ENCODE measurements around the gene SLC24A3.
A peak's percentile ranks its signal among the peaks of the same experiment; 100 is the strongest.

Gene SLC24A3

DNA sequence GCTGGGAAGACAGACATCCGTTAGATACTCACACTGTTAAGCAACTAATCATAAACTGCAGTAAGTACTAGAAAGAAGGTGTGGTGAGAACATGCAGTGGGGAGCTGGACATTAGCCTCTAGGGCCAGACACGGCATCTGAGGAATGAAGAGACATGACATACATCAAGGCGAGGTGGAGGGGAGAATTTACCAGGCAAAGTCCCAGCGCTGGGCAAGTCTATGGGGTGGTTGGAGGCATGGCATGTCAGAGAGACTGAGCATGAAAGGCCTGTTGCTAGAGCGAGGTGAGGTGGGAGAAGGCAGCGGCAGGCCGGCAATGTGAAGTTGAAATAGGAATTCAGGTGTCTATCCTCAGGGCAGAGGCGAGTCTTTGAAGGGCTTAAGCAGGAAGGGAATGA lies 31.8 kb downstream of the SLC24A3 start:
- DNase-seq, result no peak

DNA sequence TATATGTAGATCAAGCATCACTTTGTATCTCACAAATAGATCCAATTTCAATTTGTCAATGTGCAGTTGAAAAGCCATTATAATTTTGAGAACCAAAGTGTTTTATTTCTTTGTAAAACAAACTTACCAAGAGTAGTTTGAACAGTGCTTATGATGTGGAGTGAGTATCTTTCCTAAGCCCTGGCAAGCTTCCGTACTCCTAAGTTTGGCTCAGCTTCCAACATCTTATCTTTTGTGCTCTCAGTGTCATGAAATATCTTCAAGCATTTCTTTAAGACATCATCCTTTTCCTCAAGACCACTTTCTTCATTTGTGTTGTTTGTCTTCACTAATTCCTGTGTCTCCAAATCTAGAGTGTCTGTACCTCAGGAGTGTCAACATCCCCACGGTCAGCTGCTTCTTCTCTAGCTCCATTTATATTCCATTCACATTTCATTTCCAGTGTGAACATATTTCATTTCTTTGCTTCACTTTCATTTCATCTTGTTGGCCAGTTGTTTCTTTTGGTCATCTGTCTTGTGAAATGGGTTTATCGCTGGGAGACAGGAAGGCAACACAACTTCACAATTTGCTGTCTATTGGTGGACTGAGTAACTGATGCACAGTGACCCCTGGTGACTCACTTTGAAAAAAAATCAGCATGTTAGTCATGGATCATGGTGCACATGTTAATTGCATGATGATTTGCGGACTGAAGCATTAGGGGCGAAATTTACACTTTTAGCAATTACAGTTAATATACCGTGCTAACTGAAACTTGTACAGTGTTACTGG lies 36.9 kb downstream of the SLC24A3 start:
- peak; percentile 27 for DNase-seq

DNA sequence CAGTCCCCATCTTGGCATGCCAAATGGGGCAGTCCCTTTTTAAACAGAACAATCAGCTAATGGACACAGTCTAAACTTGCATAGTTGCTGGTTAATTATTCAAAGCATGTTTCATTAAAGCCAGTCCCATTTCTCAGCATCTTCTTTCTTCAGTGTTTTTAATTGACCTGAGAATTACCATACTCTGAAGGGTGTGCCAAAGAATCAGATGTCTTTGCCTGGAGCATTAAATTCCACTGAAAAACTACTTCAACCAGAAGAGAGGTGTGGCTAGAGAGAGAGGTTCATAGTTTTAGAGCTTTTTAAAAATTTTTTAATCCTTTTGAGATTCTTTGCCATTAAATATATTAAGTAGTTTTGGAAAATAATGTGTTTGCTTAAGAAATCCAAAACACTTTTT lies 37.9 kb downstream of the SLC24A3 start:
- DNase-seq, result no peak

DNA sequence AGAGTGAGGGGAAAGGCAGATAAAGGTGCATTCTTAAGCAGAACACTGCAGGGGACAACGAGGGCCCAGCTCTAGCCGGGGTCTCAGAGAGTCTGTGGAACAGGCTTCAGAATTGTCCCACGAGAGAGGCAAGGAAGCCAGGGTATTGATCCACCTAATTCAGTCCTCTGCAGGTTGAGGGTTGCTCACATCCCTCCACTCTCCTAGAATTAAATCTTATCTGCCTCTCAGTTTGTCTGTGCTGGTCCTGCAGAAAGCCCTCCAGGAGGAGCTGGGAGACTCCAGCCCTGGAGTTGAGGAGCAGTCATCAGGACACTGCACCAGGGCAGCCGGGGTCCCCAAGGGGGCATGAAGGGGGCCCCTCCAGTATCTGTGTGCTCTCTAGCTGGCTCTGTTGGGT lies 39.1 kb downstream of the SLC24A3 start:
- DNase-seq, result no peak

DNA sequence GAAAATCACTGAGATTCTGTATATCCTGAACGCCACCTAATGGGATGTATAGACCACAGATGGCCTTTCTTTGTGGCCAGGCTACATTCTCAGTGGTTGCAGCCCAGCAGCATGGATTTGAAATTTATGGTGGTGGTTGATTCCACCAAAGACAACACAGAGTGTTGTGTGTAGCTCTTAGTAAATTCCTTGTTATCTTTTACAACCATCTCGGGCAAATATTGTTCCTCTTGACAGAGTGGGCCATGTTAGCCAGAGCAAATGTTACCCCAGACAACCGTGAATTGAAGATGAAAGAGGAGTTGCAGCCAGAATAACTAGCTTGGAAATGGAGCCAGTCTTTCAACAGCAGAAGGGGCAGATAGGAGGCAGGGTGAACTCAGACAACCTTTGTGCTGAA lies 39.5 kb downstream of the SLC24A3 start:
- DNase-seq, result no peak

DNA sequence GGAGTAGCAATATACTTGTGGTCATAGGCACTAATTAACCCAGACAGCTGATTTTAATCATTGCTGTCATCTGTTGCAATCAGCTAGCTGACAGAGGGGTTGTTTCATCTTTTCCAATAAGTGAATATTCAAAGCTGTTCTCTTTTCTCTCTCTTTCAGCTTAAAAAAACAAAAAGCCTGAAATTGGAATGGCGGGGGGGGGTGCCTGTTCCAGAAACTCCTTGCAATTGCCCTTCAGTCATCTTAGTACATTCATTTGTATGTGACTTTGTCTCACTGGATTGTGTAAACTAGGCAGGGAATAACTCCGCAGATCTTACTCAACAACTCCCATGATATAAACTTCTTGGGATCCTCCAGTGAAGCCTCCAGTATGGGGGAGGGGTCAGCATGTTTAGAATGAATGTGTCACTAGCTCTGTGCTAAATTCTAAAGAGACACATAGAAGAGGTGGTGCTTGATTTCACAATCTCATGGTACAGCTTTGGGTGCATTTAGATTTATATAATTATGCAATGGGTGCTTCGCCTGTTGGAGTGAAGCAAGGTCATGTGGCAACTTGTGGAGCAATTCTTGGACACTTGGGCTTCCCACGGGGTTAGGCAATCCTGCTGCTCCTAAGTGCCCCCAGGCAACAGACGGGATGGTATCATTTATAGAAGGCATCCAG lies 40.1 kb downstream of the SLC24A3 start:
- DNase-seq, result no peak

DNA sequence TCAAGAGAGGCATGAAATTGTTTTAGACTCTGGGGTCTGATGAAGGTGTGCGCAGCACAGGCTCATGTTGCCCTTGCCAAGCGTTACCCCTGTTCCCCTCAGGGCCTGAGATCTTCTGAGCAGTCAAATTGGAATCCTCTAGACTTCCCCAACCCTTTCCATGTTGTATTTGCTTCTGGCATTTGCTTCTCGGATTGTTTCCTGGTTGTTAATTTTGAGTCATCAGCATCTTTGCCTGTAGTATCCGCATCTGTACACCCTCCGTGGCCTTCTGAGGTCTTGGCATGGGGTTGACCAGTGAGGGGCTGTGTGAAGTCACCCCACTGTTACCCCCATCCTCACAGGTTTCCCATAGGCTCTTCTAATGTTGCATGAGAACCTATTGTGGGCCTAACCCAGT lies 40.9 kb downstream of the SLC24A3 start:
- no peak for DNase-seq

DNA sequence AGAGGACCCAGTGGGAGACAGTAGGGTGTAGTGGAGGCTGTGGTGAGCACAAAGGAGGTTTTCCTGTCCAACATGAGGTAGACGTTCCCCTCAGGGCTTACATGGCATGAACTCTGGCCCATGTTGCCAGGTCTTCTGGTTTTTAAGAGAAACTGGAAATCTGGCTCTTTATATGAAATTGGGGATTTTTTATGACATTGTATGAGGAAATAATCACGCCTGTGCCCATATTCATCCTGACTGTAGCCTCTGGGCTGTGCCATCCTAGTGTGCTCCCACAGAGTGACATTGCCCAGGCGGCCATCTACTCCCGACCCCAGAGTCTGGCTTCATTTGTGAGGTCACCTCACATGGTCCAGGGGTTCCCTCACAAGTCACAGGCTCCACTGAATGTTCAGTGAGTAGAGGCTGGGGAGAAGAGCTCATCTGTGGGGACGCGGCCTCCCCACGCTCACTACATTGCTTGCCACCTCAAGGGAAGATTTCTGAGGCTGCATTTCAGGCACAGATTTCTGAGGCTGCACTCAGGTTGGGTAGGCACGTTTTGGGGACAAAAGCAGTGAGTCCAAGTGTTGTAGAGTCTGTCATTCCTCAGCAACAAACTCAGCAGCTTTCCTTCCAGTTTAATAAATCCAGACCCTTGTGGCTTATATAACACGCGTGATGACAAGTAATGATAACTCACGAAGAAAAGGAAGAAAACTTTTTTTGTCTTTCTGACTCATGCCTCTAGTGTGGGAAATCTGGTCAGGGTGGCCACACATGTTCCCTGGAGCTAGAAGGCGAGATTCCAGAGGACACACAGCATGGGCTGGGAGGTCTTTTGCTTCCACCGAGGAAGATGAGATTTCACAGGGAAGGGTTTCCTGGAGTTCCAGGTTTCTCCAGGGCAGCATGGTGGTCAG lies 41.7 kb downstream of the SLC24A3 start:
- DNase-seq, result no peak

DNA sequence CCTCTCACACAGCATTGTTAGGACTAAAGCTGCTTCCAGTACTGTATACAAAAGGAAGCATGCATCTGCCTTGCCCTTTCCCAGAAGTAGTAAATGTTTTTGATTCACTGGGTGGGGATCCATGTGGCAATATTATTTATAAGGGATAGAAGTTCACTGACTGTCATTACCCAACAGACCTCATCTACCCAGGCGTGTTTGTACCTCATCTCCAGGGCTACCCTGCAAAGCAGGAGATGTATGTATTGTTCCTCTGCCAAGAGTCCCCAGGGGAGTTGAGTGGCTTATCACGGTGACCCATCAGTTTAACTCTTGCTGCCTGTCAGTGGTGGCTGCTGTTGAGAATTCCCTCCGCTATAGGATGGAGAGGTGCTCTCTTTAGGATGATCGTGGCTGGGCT lies 42.5 kb downstream of the SLC24A3 start:
- DNase-seq, result no peak

DNA sequence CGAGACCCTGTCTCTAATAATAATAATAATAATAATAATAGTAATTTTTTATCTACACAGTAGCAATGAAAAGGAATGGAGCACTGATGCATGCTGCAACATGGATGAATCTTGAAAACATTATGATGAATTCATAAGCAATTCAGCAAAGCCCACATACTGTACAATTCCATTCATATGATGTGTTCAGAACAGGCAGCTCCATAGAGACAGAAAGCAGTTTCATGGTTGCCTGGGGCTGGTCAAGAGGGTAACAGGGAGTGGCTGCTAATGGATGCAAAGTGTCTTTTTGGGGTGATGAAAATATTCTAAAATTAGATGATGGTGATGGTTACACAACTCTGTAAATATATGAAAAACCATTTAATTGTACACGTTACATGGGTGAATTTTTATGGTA lies 43.6 kb downstream of the SLC24A3 start:
- DNase-seq, result no peak

DNA sequence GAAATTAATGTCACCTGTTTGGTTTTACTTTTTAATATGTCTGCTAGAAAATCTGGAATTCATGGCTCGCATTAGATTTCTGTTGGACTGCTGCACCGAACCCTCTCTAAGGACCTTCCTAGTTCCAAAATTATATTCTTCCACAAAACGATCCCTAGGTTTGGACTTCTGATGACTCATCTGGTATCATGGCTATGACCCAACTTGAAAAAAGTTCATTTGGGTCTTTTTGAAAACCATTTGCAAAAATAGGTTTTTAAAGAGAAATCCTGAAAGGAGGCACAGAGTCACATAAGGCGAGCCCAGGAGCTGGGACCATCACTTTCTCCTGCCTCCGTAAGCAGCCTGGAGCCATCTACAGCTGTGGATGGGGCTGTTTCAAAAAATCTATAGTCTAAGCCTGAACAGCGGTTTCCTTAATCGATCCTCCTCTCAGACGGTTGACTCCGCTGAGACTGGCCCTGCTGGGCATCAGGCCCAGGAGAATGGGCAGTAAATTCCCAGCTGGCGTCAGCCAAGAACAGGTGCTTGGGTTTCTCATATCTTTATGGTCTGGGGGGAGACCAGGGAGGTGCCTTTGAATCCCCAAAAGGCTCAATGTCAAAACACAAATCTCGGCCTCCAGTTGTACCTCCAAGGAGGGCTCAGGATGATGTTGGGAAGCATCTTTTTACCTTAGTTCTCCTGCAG lies 44.6 kb downstream of the SLC24A3 start:
- no peak for DNase-seq

DNA sequence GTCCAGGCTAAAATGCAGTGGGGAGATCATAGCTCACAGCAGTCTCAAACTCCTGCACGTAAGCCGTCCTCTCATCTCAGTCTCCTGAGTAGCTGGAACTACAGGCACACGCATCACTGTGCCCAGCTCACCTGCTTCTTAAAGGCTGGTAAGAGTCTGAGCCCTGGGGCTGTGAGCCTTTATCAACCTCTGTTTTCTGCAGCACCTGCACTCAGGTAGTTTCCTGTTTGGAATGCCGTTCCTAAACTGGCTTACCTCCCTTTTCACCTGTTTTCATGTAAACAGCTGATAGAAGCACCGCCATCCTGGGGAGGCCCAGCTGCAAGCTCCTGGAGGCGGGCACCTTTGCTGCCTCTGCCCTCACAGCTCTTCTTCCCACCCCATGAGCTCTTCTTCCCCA lies 45.4 kb downstream of the SLC24A3 start:
- peak; percentile 21 for DNase-seq

DNA sequence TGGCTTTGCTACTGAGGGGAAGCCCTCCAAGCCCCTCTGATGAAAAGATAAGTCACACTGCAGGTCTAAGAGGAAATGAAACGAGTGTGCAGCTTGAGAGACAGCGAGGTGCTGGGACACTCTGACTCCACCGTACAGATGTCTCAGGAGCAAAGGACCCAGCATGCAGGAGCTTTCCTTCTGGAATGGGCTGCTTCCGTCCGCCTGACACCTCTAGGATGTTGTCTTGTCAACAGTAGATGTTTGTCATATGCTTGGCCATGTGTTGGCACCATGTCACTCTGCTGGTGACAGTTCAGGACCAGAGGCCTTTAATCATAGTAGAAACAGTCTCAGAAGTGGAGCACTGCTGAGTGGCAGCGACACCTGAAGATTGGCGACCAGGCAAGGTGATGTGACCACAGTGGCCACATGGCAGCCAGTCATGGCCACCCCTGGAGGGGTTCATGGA lies 46.7 kb downstream of the SLC24A3 start:
- DNase-seq, result no peak

DNA sequence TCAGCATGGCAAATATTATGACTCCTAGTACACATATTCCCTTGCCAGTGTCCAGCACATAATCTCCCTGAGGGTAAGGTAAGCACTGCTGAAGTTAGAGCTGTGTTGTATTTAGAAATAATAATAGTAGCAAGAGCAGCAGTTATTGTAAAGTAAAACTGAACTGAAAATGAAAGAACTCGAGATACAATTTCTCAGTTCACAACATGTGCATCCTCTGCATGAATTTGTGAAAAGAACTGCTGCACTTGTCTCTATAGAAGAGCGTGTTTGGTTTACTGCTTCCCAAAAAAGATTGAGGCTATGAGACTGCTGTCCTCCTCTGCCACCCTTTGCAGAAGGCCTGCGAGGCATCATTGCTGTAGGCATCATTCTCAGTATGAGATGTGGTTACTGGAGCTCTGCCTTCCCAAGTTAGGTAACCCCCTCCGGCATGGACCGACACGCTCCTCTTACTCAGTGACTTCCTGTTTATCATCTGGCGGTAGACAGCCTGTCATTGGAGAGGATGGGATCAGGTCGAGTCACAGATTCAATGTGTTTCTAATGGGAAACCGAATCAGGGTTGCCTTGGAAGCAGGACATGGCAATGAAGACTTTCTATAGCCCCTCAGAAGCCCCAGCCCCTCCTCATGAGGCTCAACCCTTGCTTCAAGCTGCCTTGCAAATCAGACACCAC lies 48.1 kb downstream of the SLC24A3 start:
- DNase-seq, result no peak

DNA sequence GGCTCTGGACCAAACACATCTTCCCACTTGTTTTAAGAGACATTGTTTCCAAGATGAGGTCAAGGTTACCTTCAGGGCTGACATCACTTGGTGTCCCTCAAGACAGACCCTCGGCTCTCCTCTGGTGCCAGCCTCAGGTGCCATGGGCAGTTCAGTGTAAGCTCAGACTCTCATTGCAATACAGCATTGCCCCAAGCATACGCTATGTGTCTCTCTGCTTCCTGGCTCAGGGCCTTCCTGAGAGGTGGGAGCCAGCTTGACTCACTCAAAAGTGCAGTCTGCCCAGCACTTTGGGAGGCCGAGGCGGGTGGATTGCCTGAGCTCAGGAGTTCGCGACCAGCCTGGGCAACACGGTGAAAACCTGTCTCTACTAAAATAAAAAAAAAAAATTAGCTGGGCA lies 51.7 kb downstream of the SLC24A3 start:
- DNase-seq, result no peak

DNA sequence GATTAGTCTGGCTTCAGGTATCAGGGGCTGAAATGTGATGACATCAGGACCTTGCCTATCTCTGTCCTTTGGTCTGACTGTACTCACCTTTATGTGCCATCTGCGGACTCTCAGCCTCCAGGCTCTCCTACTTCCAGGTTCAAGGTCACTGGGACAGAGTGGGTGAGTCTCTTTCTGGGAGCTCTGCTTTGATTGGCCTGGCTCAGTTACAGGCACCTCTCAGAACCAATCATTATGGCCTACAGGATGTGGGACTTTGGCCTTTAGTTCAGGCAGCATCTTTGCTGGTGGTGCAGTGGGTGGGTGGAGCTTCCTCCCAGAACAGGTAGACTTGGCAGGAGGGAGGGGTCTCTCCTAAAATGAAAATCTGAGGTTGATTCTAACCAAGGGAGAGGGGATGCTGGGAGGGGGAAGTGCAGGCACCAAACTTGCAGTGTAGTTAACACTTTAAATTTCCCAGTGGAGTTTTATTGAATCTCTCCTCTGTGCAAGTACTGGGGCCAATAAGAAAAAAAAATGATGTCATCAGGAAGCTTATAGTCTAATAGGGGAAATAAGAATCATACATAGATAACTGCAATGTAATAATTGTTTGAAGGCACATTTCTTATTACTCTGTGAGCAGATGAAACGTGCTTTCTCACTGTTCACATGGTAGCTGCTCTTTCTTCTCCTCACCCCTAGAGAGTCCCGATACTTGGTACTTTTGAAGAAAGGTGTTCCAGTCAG lies 53.4 kb downstream of the SLC24A3 start:
- no peak for DNase-seq

DNA sequence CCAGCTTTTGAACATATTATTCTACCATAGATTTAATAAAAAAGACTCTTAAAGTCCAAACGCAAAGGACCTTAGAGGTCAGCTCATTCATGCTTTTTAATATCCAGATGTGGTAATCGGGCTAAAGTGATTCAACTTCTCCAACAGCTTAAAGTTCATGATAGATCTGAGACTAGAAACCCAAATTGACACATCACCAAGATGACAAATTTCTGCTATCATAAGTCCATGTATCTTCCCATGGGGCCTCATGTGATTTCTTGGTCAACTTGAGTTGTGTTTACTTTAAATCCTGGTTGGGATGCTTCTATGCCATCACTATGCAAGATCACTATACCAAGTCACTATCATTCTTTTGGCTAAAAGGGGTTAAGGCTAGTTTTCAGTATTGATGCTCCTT lies 56.0 kb downstream of the SLC24A3 start:
- no peak for DNase-seq

DNA sequence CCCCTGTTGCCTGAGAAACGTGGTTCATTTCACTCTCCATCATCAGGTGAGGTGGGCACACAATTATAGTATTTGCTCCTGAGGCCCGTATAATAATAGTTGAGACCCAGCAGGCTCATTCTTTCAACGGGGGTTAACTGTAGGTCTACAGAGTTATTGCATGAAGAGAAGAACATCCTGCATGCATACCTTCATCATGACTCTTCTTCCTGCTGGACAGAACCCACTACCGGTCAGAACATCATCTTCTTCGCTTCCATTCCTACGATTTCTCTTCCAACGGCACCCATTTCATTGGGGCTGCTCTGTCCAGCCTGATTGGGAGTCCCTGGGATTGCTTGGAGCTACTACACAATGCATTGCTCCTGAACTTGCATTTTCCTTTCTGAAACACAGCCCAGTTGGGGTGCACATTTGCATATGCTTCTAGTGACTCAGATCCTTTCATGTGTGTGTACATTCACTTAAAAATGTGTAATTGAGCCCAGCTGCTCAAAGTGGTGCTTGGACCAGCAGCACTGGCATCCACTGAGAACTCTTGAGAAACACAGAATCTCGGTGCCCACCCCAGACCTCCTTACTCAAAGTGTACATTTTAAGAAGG lies 57.4 kb downstream of the SLC24A3 start:
- no peak for DNase-seq

DNA sequence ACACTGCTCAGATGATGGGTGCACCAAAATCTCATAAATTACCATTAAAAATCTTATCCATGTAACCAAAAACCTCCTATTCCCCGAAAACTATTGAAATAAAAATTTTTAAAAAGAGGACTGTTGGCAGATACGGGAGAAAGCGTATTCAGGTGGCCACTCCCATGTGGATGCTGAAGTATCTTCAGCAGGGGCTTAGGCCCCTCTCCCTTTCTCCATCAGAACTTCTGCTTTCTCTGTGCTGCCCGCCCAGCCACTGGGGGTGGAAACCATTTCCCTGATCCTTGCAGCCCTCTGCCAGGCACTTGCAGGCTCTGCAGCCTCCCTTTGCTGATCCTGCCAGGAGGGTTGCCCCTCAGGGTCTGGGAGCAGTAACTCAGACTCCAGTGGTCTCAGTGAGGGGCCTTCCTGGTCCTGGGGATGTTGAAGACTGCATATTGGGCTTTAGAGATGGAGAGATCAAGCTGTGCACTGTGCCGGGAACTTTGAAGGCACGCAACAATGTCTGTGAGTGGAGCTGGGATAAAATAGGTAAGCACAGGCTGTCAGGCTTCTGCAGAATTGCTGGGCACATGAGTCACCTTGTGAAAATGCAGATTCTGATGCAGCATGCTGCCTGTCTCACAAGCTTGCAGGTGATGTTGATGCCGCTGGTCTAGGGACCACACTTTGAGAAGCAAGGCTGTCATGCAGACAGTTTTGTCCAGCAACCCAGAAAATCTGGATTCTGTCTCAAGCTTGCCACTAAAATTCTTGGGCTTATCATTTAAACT lies 59.6 kb downstream of the SLC24A3 start:
- DNase-seq, result no peak

DNA sequence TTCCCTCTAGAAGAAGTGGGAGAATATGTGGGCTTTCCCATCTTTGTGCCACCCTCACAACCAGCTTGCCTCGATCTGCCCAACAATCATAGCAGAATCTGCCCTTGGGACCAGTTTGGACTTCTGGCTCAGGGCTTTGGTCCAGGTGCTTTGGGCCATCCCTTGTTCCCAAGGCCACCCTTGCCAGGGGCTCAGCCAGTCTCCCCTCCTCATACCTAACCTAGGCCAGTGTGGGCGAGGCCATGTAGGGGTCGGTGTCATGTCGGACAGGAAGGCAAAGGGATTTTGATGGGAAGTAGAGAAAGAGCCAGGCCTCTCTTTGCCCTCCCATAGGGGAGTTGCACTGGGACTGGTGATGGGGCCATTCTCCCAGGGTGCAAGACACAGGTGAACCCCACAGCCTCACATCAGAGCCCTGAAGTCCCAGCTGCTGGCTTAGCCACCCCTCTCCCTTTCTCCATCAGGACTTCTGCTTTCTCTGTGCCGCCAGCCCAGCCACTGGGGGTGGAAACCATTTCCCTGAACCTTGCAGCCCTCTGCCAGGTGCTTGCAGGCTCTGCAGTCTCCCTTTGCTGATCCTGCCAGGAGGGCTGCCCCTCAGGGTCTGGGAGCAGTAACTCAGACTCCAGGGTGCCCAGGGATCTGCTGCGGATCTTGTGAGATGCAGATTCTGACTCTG lies 60.7 kb downstream of the SLC24A3 start:
- no peak for DNase-seq

All from NCI-H69 (cell line).